ENCODE data around the gene PER2. TPM values are rescaled to one million over a fixed set of nuclear protein-coding genes. Genes with fewer than 3 reads are reported as not detected.

PER2 gene
- polyA plus RNA-seq, 2 of the 4 experiments (the other 2 are of a cell fraction): 3.4 to 8.5 TPM

- no peak overlapping the region for H3K4me3 ChIP-seq
- ChIA-PET CTCF (interaction anchor here (1.0 kb wide), 2 partner anchors 28 to 97 kb away, joined by 3 to 4 read pairs; partner anchors contain the start of gene KLHL30), POLR2A (no interaction called here)
- ATAC-seq: no peak
- H3K4me2 ChIP-seq: no peak overlapping the region
- H3K27ac ChIP-seq: no peak overlapping the region
- no peak for DNase-seq (ENCODE audit: low read depth in 1 of 2, low spot score in 1 of 2)
- no peak for FAIRE-seq
- H3K9me3 ChIP-seq: no peaks in the 10 kb centered on the region
- 71% methylated on average over 11 of the region's 11 CpGs for WGBS (ENCODE audit: missing lambda C conversion rate)
- TF ChIP-seq KDM1A (IDR thresholded peaks at IDR 0.05; ENCODE audit: low read depth) (no peak), FOSL2 (IDR thresholded peaks at IDR 0.05) (no peak), FOSL2 (CRISPR knock-in tag; IDR thresholded peaks at IDR 0.05) (peak; percentile 50; the same call in 1 of the 2 replicates)
- peaks cover 6% of the 10 kb centered on the region; the same call in 1 of the 3 replicates for H3K4me1 ChIP-seq
Measured at GRCh38 chr2:238235331-238235732, 53.1 kb downstream of the PER2 start.

- ChIA-PET CTCF (interaction anchor here (0.9 to 1.2 kb wide), 2 partner anchors 17 to 23 kb away, joined by 3 to 4 read pairs; no protein-coding TSS in a partner anchor), POLR2A (no interaction called here)
- FAIRE-seq (no peak), DNase-seq (ENCODE audit: low read depth in 1 of 2, low spot score in 1 of 2) (no peak), ATAC-seq (no peak)
- Histone ChIP-seq H3K4me2 (no peak overlapping the region), H3K27ac (no peak overlapping the region), H3K4me1 (no peaks in the 10 kb centered on the region), H3K9me3 (no peaks in the 10 kb centered on the region), H3K4me3 (no peak overlapping the region)
- WGBS (ENCODE audit: missing lambda C conversion rate): 76% methylated on average over 12 of the region's 12 CpGs
- no peak for TF ChIP-seq SMC3 (IDR thresholded peaks at IDR 0.05)
- no peak for TF ChIP-seq HOXB13 (CRISPR knock-in tag; IDR thresholded peaks at IDR 0.05; ENCODE audit: low read depth)
- TF ChIP-seq NFE2L2 (conservative IDR thresholded peaks at IDR 0.05; ENCODE audit: low read length): no peak
- no peak for TF ChIP-seq TFCP2L1 (CRISPR knock-in tag; IDR thresholded peaks at IDR 0.05)
Measured at GRCh38 chr2:238233625-238234024, 54.8 kb downstream of the PER2 start.

GRCh38 chr2:238231809-238232208 is 56.6 kb downstream of the PER2 start:
- H3K4me3 ChIP-seq: no peak overlapping the region
- H3K9me3 ChIP-seq: no peaks in the 10 kb centered on the region
- ATAC-seq (no peak), DNase-seq (ENCODE audit: low read depth in 1 of 2, low spot score in 1 of 2) (no peak), FAIRE-seq (no peak)
- POLR2A ChIA-PET: no interaction called here
- H3K27ac ChIP-seq: no peak overlapping the region
- CTCF ChIA-PET: no interaction called here
- peak overlapping the region; percentile 58; the same call in 2 of the 3 replicates for H3K4me2 ChIP-seq
- TF ChIP-seq RARB (CRISPR knock-in tag; IDR thresholded peaks at IDR 0.05) (no peak), RFX5 (IDR thresholded peaks at IDR 0.05) (no peak)
- no peaks in the 10 kb centered on the region for H3K4me1 ChIP-seq
- WGBS (ENCODE audit: missing lambda C conversion rate): 75% methylated on average over 21 of the region's 21 CpGs

- Histone ChIP-seq H3K4me1 (no peaks in the 10 kb centered on the region), H3K4me3 (0 out of 3 replicates have a peak overlapping the region, but pooled peaks have one; percentile 27), H3K4me2 (peak overlapping the region; percentile 58; the same call in 2 of the 3 replicates), H3K9me3 (no peaks in the 10 kb centered on the region), H3K27ac (no peak overlapping the region)
- ATAC-seq (peak in 1 of 2 experiments; percentile 38; a peak in 3 of 6 replicates), DNase-seq (ENCODE audit: low read depth in 1 of 2, low spot score in 1 of 2) (peak in 1 of 2 experiments; percentile 38), FAIRE-seq (no peak)
- TF ChIP-seq JUN (IDR thresholded peaks at IDR 0.05): no peak
- no peak for TF ChIP-seq ESRRA (IDR thresholded peaks at IDR 0.05; ENCODE audit: borderline replicate concordance, low read length)
- no peak for TF ChIP-seq KDM1A (IDR thresholded peaks at IDR 0.05; ENCODE audit: low read depth)
- no peak for TF ChIP-seq NPAS2 (CRISPR knock-in tag; IDR thresholded peaks at IDR 0.05; ENCODE audit: borderline replicate concordance)
- TF ChIP-seq REST (IDR thresholded peaks at IDR 0.05): no peak
- TF ChIP-seq EHF (CRISPR knock-in tag; IDR thresholded peaks at IDR 0.05): no peak
- no peak for TF ChIP-seq ZFP36 (IDR thresholded peaks at IDR 0.05; ENCODE audit: borderline replicate concordance, partially characterized antibody)
- no peak for TF ChIP-seq ZNF302 (CRISPR knock-in tag; IDR thresholded peaks at IDR 0.05)
- peak; percentile 36; the same call in 1 of the 2 replicates for TF ChIP-seq E2F6 (IDR thresholded peaks at IDR 0.05; ENCODE audit: borderline replicate concordance, low read depth)
- TF ChIP-seq MAX (IDR thresholded peaks at IDR 0.05): peak; percentile 53; the same call in 1 of the 2 replicates
- no peak for TF ChIP-seq EP300 (IDR thresholded peaks at IDR 0.05)
- TF ChIP-seq PHF8 (IDR thresholded peaks at IDR 0.05; ENCODE audit: borderline replicate concordance, low read depth): no peak
- no peak for TF ChIP-seq SMC3 (IDR thresholded peaks at IDR 0.05)
- TF ChIP-seq RNF2 (IDR thresholded peaks at IDR 0.05; ENCODE audit: borderline replicate concordance, low read depth): no peak
- CTCF ChIA-PET: no interaction called here
- POLR2A ChIA-PET: no interaction called here
- WGBS (ENCODE audit: missing lambda C conversion rate): 56% methylated on average over 41 of the region's 46 CpGs
Measured at GRCh38 chr2:238231251-238231793, 57.1 kb downstream of the PER2 start.

All from A549 (cell line).